Stomach (tissue), 9 donors: ENCODE data around the gene PTPRK. TPM values are rescaled to one million over a fixed set of nuclear protein-coding genes. Genes with fewer than 3 reads are reported as not detected.

ENCODE experiments used
- DNase-seq, 2 donors: peaks; one replicate each; pipeline versions ENCODE4 v3.0.0 to v3.0.0-alpha.2; 2013 to 2019
- H3K27ac ChIP-seq, 5 donors: fragments of 200-600 bp in 4 of 5; sonication (generic) in 4 of 5; one replicate each; pipeline ENCODE4 v1.5.1; 2013 to 2019; ENCODE audit warnings: mild to moderate bottlenecking in 1 of 5, moderate library complexity in 1 of 5
- H3K27me3 ChIP-seq, 3 donors: fragments of 200-600 bp; sonication (generic); one replicate each; pipeline ENCODE4 v1.5.1; 2017 to 2019; ENCODE audit warnings: mixed run types in 1 of 3
- H3K36me3 ChIP-seq, 4 donors: fragments of 200-600 bp; sonication (generic); 1 replicate in 3 of 4; 2 replicates in 1 of 4; pipeline ENCODE4 v1.5.1; 2016 to 2019
- H3K4me1 ChIP-seq, 4 donors: fragments of 200-600 bp; sonication (generic); one replicate each; pipeline ENCODE4 v1.5.1; 2016 to 2019
- H3K4me3 ChIP-seq, 4 donors: fragments of 200-600 bp; sonication (generic) in 3 of 4; one replicate each; pipeline ENCODE4 v1.5.1; 2016 to 2019; ENCODE audit warnings: mild to moderate bottlenecking in 1 of 4
- H3K9me3 ChIP-seq, 4 donors: fragments of 200-600 bp; sonication (generic); one replicate each; pipeline ENCODE4 v1.5.1; 2016 to 2019
- EP300 ChIP-seq: sonication (generic); formaldehyde crosslinking; IDR thresholded peaks from one replicate; pipeline ENCODE4 v1.6.1; 2017; ENCODE audit warnings: antibody characterized with exemption
- POLR2A ChIP-seq, 4 donors: fragments of 450-650 bp; IDR thresholded peaks; one replicate each; pipeline ENCODE4 v1.6.1; 2016; ENCODE audit warnings: antibody characterized with exemption in 4 of 4, control low read depth in 2 of 4, mild to moderate bottlenecking in 1 of 4, moderate library complexity in 1 of 4
- POLR2AphosphoS5 ChIP-seq, 3 donors: sonication (generic); formaldehyde crosslinking; IDR thresholded peaks; one replicate each; pipeline ENCODE4 v1.6.1; 2016; ENCODE audit warnings: antibody characterized with exemption in 3 of 3
- WGBS, 5 donors: extraction: QIAGEN DNeasy Blood & Tissue Kit in 3 of 5; methylation state at CpG; one replicate each; pipeline versions ENCODE4 v1.1.5 to v1.1.7; 2013 to 2018; 5-methylcytosine and 5-hydroxymethylcytosine counted together
- intact Hi-C: fragments of 100-400 bp; cut with DNase I; formaldehyde crosslinking; loops from one replicate; pipeline ENCODE4 v1.15.1; 2023; ENCODE audit warnings: low total_unique reads
- polyA plus RNA-seq, 3 donors: library from polyadenylated mRNA; stranded (reverse); fragments of 200-250 nt; gene quantifications; one replicate each; pipeline ENCODE4 v1.2.3, GENCODE V29; 2013
- total RNA-seq, 5 donors: library from RNA; depleted of rRNA; stranded (reverse); fragments of >200 nt; gene quantifications; one replicate each; pipeline versions ENCODE4 v1.1.0 to v1.2.3, GENCODE V29; 2014 to 2016
- TF ChIP-seq, protein P1 (sequence below), 7 experiments: fragments of 450-650 bp in 4 of 7; fragments of 200-600 bp in 3 of 7; sonication (generic) in 3 of 7; IDR thresholded peaks; one replicate each; pipeline ENCODE4 v1.5.1; 2016 to 2019; ENCODE audit warnings: antibody characterized with exemption in 7 of 7, control low read depth in 2 of 7, mild to moderate bottlenecking in 1 of 7
- donor health status: healthy with polysubstance abuse.
- donor health status: Bipolar disorder and iron deficiency.
- donor health status: healthy.

The PTPRK gene
- total and polyA plus RNA-seq, 8 donors: 7.0 to 644 (median 114) TPM

GRCh38 chr6:128029826-128030225 lies 490.6 kb downstream of the PTPRK start:
- no peaks in the 10 kb centered on the region for H3K9me3 ChIP-seq
- no peak for DNase-seq
- WGBS, 5 donors: 96 to 100% (median 100%) methylated on average over 1 of the region's 1 CpG
- no peak overlapping the region for H3K27ac ChIP-seq
- no peak overlapping the region for H3K4me3 ChIP-seq
- peaks cover 0 to 6% (median 4%) of the 10 kb centered on the region in 4 donors for H3K36me3 ChIP-seq
- H3K27me3 ChIP-seq: no peaks in the 10 kb centered on the region
- TF ChIP-seq, protein P1, sequence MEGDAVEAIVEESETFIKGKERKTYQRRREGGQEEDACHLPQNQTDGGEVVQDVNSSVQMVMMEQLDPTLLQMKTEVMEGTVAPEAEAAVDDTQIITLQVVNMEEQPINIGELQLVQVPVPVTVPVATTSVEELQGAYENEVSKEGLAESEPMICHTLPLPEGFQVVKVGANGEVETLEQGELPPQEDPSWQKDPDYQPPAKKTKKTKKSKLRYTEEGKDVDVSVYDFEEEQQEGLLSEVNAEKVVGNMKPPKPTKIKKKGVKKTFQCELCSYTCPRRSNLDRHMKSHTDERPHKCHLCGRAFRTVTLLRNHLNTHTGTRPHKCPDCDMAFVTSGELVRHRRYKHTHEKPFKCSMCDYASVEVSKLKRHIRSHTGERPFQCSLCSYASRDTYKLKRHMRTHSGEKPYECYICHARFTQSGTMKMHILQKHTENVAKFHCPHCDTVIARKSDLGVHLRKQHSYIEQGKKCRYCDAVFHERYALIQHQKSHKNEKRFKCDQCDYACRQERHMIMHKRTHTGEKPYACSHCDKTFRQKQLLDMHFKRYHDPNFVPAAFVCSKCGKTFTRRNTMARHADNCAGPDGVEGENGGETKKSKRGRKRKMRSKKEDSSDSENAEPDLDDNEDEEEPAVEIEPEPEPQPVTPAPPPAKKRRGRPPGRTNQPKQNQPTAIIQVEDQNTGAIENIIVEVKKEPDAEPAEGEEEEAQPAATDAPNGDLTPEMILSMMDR (IDR thresholded peaks at IDR 0.05): no peak
- no peak for TF ChIP-seq POLR2A (IDR thresholded peaks at IDR 0.05)
- no peak for TF ChIP-seq POLR2AphosphoS5 (IDR thresholded peaks at IDR 0.05)
- no peak for TF ChIP-seq EP300
- intact Hi-C loops: no loop called here
- peaks cover 0 to 6% (median 0%) of the 10 kb centered on the region in 4 donors for H3K4me1 ChIP-seq

GRCh38 chr6:128028183-128028582 lies 492.2 kb downstream of the PTPRK start:
- no peak overlapping the region for H3K27ac ChIP-seq
- intact Hi-C loops: no loop called here

GRCh38 chr6:128025478-128025877 lies 494.9 kb downstream of the PTPRK start:
- Histone ChIP-seq H3K4me1 (peaks cover 0 to 6% (median 0%) of the 10 kb centered on the region in 4 donors), H3K27me3 (no peaks in the 10 kb centered on the region), H3K27ac (no peak overlapping the region), H3K9me3 (no peaks in the 10 kb centered on the region), H3K4me3 (no peak overlapping the region), H3K36me3 (no peaks in the 10 kb centered on the region)
- DNase-seq: no peak
- WGBS, 5 donors: 69 to 90% (median 81%) methylated on average over 1 of the region's 1 CpG
- intact Hi-C loops: no loop called here
- TF ChIP-seq POLR2AphosphoS5 (IDR thresholded peaks at IDR 0.05): no peak
- TF ChIP-seq, protein P1 (IDR thresholded peaks at IDR 0.05): no peak
- no peak for TF ChIP-seq POLR2A (IDR thresholded peaks at IDR 0.05)
- no peak for TF ChIP-seq EP300

More at GRCh38 chr6:128028183-128028582, 492.2 kb downstream of the PTPRK start:
- Histone ChIP-seq H3K27me3 (no peaks in the 10 kb centered on the region), H3K4me3 (no peak overlapping the region), H3K9me3 (no peaks in the 10 kb centered on the region), H3K36me3 (peaks cover 0 to 6% (median 4%) of the 10 kb centered on the region in 4 donors), H3K4me1 (peaks cover 0 to 6% (median 0%) of the 10 kb centered on the region in 4 donors)
- TF ChIP-seq POLR2AphosphoS5 (IDR thresholded peaks at IDR 0.05) (no peak), EP300 (no peak), POLR2A (IDR thresholded peaks at IDR 0.05) (no peak)
- TF ChIP-seq, protein P1 (IDR thresholded peaks at IDR 0.05): no peak
- DNase-seq: no peak

- TF ChIP-seq POLR2A (IDR thresholded peaks at IDR 0.05): no peak
- Histone ChIP-seq H3K4me3 (no peak overlapping the region), H3K9me3 (no peaks in the 10 kb centered on the region), H3K36me3 (no peaks in the 10 kb centered on the region), H3K27me3 (no peaks in the 10 kb centered on the region), H3K4me1 (peaks cover 0 to 6% (median 0%) of the 10 kb centered on the region in 4 donors), H3K27ac (no peak overlapping the region)
- intact Hi-C loops: no loop called here
- WGBS, 5 donors: 86 to 96% (median 90%) methylated on average over 1 of the region's 1 CpG
- no peak for DNase-seq
Observed at GRCh38 chr6:128024969-128025368, 495.4 kb downstream of the PTPRK start.

- Histone ChIP-seq H3K27ac (no peak overlapping the region), H3K36me3 (no peaks in the 10 kb centered on the region), H3K27me3 (no peaks in the 10 kb centered on the region), H3K4me3 (no peak overlapping the region), H3K9me3 (no peaks in the 10 kb centered on the region), H3K4me1 (peaks cover 0 to 6% (median 0%) of the 10 kb centered on the region in 4 donors)
- DNase-seq: no peak
- no peak for TF ChIP-seq POLR2AphosphoS5 (IDR thresholded peaks at IDR 0.05)
- TF ChIP-seq POLR2A (IDR thresholded peaks at IDR 0.05): no peak
- intact Hi-C loops: no loop called here
- 97 to 100% (median 98%) methylated on average over 1 of the region's 1 CpG for WGBS, 5 donors
Observed at GRCh38 chr6:128024046-128024445, 496.4 kb downstream of the PTPRK start.
